Keratinocyte (primary cell): ENCODE results near the gene PLB1. TPM values are rescaled to one million over a fixed set of nuclear protein-coding genes. Genes with fewer than 3 reads are reported as not detected.

Experiments used
- DNase-seq: peaks from one replicate; pipeline ENCODE4 v3.0.0-alpha.2; 2011; ENCODE audit warnings: low read depth, missing footprints, low spot score
- FAIRE-seq: peaks from 2 replicates; lab custom pipeline; 2011; peaks lifted over from hg19 to GRCh38; lab: Jason Lieb, UNC
- H2AFZ ChIP-seq: 2 replicates; pipeline ENCODE4 v1.6.0; 2012; ENCODE audit warnings: low read length, control low read depth, inconsistent platforms; ENCODE audit not compliant: control insufficient read depth
- H3K27ac ChIP-seq: 2 replicates; pipeline ENCODE4 v1.5.1; 2011; ENCODE audit warnings: low read length; ENCODE audit not compliant: control insufficient read depth, insufficient read depth
- H3K27me3 ChIP-seq: 3 replicates; pipeline ENCODE4 v1.6.0; 2011; ENCODE audit warnings: low read length; ENCODE audit not compliant: control insufficient read depth, insufficient read depth; ENCODE audit errors: extremely low read depth
- H3K36me3 ChIP-seq, 2 experiments: 2 replicates in 1 of 2; 3 replicates in 1 of 2; pipeline ENCODE4 v1.5.1; 2011; ENCODE audit warnings: low read length in 2 of 2, mild to moderate bottlenecking in 1 of 2; ENCODE audit not compliant: control insufficient read depth in 2 of 2, insufficient read depth in 2 of 2; ENCODE audit errors: extremely low read depth in 1 of 2
- H3K4me1 ChIP-seq: 3 replicates; pipeline ENCODE4 v1.5.1; 2011; ENCODE audit warnings: low read length; ENCODE audit not compliant: control insufficient read depth, insufficient read depth; ENCODE audit errors: extremely low read depth
- H3K4me2 ChIP-seq: 3 replicates; pipeline ENCODE4 v1.6.0; 2011; ENCODE audit warnings: low read depth, low read length; ENCODE audit not compliant: control insufficient read depth, insufficient read depth; ENCODE audit errors: extremely low read depth
- H3K4me3 ChIP-seq, 3 experiments: fragments of 200-600 bp in 1 of 3; sonication (generic) in 1 of 3; 2 replicates in 2 of 3; 3 replicates in 1 of 3; pipeline ENCODE4 v1.5.1; 2011 to 2016; ENCODE audit warnings: low read length in 3 of 3, mild to moderate bottlenecking in 3 of 3, control low read depth in 2 of 3, inconsistent platforms in 1 of 3, low read depth in 1 of 3, mixed read lengths in 1 of 3, mixed run types in 1 of 3, moderate library complexity in 1 of 3; ENCODE audit not compliant: control insufficient read depth in 2 of 3, insufficient read depth in 2 of 3; ENCODE audit errors: extremely low read depth in 1 of 3
- H3K79me2 ChIP-seq: 2 replicates; pipeline ENCODE4 v1.6.0; 2012; ENCODE audit warnings: low read length; ENCODE audit not compliant: control insufficient read depth, insufficient read depth
- H3K9ac ChIP-seq: 3 replicates; pipeline ENCODE4 v1.6.0; 2011; ENCODE audit warnings: low read length; ENCODE audit not compliant: control insufficient read depth, insufficient read depth; ENCODE audit errors: extremely low read depth
- H3K9me1 ChIP-seq: 3 replicates; pipeline ENCODE4 v1.6.0; 2011; ENCODE audit warnings: low read length; ENCODE audit not compliant: control insufficient read depth, insufficient read depth; ENCODE audit errors: extremely low read depth
- H3K9me3 ChIP-seq: 2 replicates; pipeline ENCODE4 v1.5.1; 2012; ENCODE audit warnings: low read depth, low read length; ENCODE audit not compliant: control insufficient read depth
- H4K20me1 ChIP-seq: 3 replicates; pipeline ENCODE4 v1.6.0; 2011; ENCODE audit warnings: low read length; ENCODE audit not compliant: control insufficient read depth, insufficient read depth; ENCODE audit errors: extremely low read depth
- CTCF ChIP-seq, 3 experiments: IDR thresholded peaks in 1 of 3; conservative IDR thresholded peaks in 1 of 3; optimal IDR thresholded peaks in 1 of 3; 2 replicates in 2 of 3; 3 replicates in 1 of 3; pipeline versions ENCODE3 to v1.5.1; 2011; ENCODE audit warnings: low read length in 3 of 3, mild to moderate bottlenecking in 3 of 3, moderate library complexity in 2 of 3, control low read depth in 1 of 3, inconsistent platforms in 1 of 3; ENCODE audit not compliant: insufficient read depth in 2 of 3; ENCODE audit errors: extremely low read depth in 1 of 3
- EZH2 ChIP-seq: IDR thresholded peaks from one replicate; pipeline ENCODE4 v1.6.1; 2012; ENCODE audit warnings: inconsistent platforms, mild to moderate bottlenecking, low read length, moderate library complexity
- dilution Hi-C: fragments of 300-500 bp; cut with MboI; formaldehyde crosslinking; loops from one replicate; pipeline ENCODE4 v1.7.0; 2020; ENCODE audit warnings: low sequenced_read_pairs; ENCODE audit not compliant: extremely low pct_ligation_motif_present
- polyA plus RNA-seq, 5 experiments: library from polyadenylated mRNA; depleted of rRNA in 3 of 5; stranded (reverse) in 3 of 5; stranded (forward) in 1 of 5; unstranded in 1 of 5; fragments of >200 nt; gene quantifications; 1 replicate in 1 of 5; 2 replicates in 3 of 5; 3 replicates in 1 of 5; pipeline versions ENCODE4 v1.2.1 to v1.2.3, GENCODE V29; 2011 to 2012; ENCODE audit warnings: missing spikeins in 2 of 5, low read depth in 1 of 5, low replicate concordance in 1 of 5

Gene PLB1
- polyA plus RNA-seq, 1 donor (not counting 4 experiments of a cell fraction or from before 2014, with no cell fraction given): 6.7 TPM

GRCh38 chr2:28457237-28457636 lies 38.6 kb upstream of the PLB1 start:
- no peaks in the 10 kb centered on the region for H3K27me3 ChIP-seq
- FAIRE-seq (no peak), DNase-seq (no peak)
- no peaks in the 10 kb centered on the region for H3K9me1 ChIP-seq
- H3K36me3 ChIP-seq: no peaks in the 10 kb centered on the region
- no peaks in the 10 kb centered on the region for H4K20me1 ChIP-seq
- TF ChIP-seq CTCF (optimal IDR thresholded peaks at IDR 0.05 in 1 of 3, IDR thresholded peaks at IDR 0.05 in 1 of 3, conservative IDR thresholded peaks at IDR 0.05 in 1 of 3; ENCODE audit: extremely low read depth in 1 of 3, insufficient read depth in 2 of 3, low read length in 3 of 3) (no peak), EZH2 (no peak)
- H3K9ac ChIP-seq: no peak overlapping the region
- H3K4me2 ChIP-seq: no peak overlapping the region
- H3K4me3 ChIP-seq: no peak overlapping the region
- H3K27ac ChIP-seq: no peak overlapping the region
- H3K79me2 ChIP-seq: no peaks in the 10 kb centered on the region
- dilution Hi-C loops: no loop called here
- H2AFZ ChIP-seq: no peak overlapping the region
- H3K9me3 ChIP-seq: no peaks in the 10 kb centered on the region
- peaks cover 24% of the 10 kb centered on the region for H3K4me1 ChIP-seq

GRCh38 chr2:28461056-28461455 lies 34.8 kb upstream of the PLB1 start:
- H3K9ac ChIP-seq: no peak overlapping the region
- no peaks in the 10 kb centered on the region for H3K27me3 ChIP-seq
- no peaks in the 10 kb centered on the region for H3K36me3 ChIP-seq
- H3K9me3 ChIP-seq: no peaks in the 10 kb centered on the region
- no peaks in the 10 kb centered on the region for H4K20me1 ChIP-seq
- TF ChIP-seq CTCF (optimal IDR thresholded peaks at IDR 0.05 in 1 of 3, IDR thresholded peaks at IDR 0.05 in 1 of 3, conservative IDR thresholded peaks at IDR 0.05 in 1 of 3; ENCODE audit: extremely low read depth in 1 of 3, insufficient read depth in 2 of 3, low read length in 3 of 3) (no peak), EZH2 (no peak)
- dilution Hi-C loops: no loop called here
- no peaks in the 10 kb centered on the region for H3K4me1 ChIP-seq
- no peaks in the 10 kb centered on the region for H3K9me1 ChIP-seq
- no peak overlapping the region for H3K27ac ChIP-seq
- H3K4me3 ChIP-seq: no peak overlapping the region
- FAIRE-seq (no peak), DNase-seq (no peak)
- no peak overlapping the region for H3K4me2 ChIP-seq
- H3K79me2 ChIP-seq: no peaks in the 10 kb centered on the region
- no peak overlapping the region for H2AFZ ChIP-seq
